NB4 (cell line): ENCODE data around the gene YEATS2.

Source experiments
- MYC ChIP-seq: IDR thresholded peaks from 2 replicates; pipeline ENCODE4 v1.6.1; 2011; ENCODE audit warnings: low read depth, low read length
- TF ChIP-seq, protein P1 (sequence below): IDR thresholded peaks from one replicate; pipeline ENCODE4 v1.5.1; 2012; ENCODE audit warnings: low read depth, low read length

GRCh38 chr3:183828538-183828870 lies 130.9 kb downstream of the YEATS2 start:
- TF ChIP-seq, protein P1, sequence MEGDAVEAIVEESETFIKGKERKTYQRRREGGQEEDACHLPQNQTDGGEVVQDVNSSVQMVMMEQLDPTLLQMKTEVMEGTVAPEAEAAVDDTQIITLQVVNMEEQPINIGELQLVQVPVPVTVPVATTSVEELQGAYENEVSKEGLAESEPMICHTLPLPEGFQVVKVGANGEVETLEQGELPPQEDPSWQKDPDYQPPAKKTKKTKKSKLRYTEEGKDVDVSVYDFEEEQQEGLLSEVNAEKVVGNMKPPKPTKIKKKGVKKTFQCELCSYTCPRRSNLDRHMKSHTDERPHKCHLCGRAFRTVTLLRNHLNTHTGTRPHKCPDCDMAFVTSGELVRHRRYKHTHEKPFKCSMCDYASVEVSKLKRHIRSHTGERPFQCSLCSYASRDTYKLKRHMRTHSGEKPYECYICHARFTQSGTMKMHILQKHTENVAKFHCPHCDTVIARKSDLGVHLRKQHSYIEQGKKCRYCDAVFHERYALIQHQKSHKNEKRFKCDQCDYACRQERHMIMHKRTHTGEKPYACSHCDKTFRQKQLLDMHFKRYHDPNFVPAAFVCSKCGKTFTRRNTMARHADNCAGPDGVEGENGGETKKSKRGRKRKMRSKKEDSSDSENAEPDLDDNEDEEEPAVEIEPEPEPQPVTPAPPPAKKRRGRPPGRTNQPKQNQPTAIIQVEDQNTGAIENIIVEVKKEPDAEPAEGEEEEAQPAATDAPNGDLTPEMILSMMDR: no peak
- TF ChIP-seq MYC: no peak
